Breast epithelium (tissue), 3 donors: ENCODE measurements around the gene USF1.
A peak's percentile ranks its signal among the peaks of the same experiment; 100 is the strongest.

Source experiments
- POLR2AphosphoS5 ChIP-seq, 3 donors: sonication (generic); formaldehyde crosslinking; IDR thresholded peaks; one replicate each; pipeline ENCODE4 v1.6.1; 2017; ENCODE audit warnings: antibody characterized with exemption in 3 of 3
- TF ChIP-seq, protein P1 (sequence below), 3 donors: fragments of 450-650 bp; IDR thresholded peaks; one replicate each; pipeline ENCODE4 v1.5.1; 2016 to 2017; ENCODE audit warnings: antibody characterized with exemption in 3 of 3, mild to moderate bottlenecking in 3 of 3, moderate library complexity in 3 of 3

DNA sequence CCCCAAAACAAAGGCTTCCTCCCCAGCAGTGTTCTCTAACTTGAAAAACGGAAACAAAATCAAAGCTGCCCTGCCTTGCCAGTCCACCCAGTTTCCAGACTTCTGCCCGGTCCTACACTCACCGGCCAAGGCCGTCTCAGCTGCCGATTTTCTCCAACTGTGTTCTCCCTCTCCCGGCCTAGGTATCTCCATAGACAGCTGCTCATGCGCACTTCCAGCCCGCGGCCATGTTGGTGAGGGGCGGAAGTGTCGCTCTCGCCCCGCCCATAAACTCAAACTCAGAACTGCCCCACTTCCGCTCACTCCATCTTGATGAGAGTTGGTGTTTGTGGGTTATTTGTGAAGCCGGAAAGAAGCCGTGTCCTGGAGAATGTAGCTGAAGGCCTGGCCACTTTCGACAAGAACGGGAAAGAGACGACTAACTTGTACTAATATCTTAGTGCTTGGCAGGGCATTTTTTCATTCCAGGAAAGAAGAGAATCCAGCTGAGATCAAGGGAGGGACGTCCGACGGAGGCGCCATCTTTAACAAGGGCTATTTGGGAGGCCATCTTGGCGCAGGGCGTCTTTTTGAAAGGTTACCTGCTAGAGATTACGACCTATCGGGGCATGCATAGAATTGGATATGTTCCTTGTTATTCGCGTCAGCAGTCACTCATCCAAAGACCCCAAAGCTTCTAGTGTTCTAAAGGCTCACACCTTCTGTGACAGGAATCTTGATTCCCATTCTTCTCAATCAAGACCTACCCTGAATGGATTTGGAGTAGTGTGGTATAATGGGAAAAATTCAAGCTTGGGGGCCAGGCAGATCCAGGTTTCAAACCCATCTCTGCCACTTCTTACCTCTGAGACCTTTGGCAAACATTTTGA lies at the start of gene USF1:
- TF ChIP-seq, protein P1, sequence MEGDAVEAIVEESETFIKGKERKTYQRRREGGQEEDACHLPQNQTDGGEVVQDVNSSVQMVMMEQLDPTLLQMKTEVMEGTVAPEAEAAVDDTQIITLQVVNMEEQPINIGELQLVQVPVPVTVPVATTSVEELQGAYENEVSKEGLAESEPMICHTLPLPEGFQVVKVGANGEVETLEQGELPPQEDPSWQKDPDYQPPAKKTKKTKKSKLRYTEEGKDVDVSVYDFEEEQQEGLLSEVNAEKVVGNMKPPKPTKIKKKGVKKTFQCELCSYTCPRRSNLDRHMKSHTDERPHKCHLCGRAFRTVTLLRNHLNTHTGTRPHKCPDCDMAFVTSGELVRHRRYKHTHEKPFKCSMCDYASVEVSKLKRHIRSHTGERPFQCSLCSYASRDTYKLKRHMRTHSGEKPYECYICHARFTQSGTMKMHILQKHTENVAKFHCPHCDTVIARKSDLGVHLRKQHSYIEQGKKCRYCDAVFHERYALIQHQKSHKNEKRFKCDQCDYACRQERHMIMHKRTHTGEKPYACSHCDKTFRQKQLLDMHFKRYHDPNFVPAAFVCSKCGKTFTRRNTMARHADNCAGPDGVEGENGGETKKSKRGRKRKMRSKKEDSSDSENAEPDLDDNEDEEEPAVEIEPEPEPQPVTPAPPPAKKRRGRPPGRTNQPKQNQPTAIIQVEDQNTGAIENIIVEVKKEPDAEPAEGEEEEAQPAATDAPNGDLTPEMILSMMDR (IDR thresholded peaks at IDR 0.05), result peak in 1 of 3 donors; percentile 7
- TF ChIP-seq POLR2AphosphoS5 (IDR thresholded peaks at IDR 0.05), result peak; percentile 61 to 96 (median 88)
